Heart left ventricle (tissue), 16 donors: ENCODE results near the gene ZC3H18. TPM values are rescaled to one million over a fixed set of nuclear protein-coding genes. Genes with fewer than 3 reads are reported as not detected.
A peak's percentile ranks its signal among the peaks of the same experiment; 100 is the strongest.

Experiments used
- ATAC-seq, 4 donors: fragments of 200-7000 bp; cut with Tn5 transposase; one replicate each; pipeline ENCODE4 v1.9.1; 2020 to 2022; ENCODE audit warnings: moderate library complexity in 4 of 4, mild to moderate bottlenecking in 3 of 4, moderate number of reproducible peaks in 1 of 4
- DNase-seq, 5 donors: peaks; one replicate each; pipeline ENCODE4 v3.0.0-alpha.2; 2020
- H3K27ac ChIP-seq, 12 donors: fragments of 200-600 bp; sonication (generic) in 4 of 12; one replicate each; pipeline versions ENCODE4 v1.5.0 to v1.8.0; 2016 to 2022; ENCODE audit warnings: mild to moderate bottlenecking in 2 of 12
- H3K27me3 ChIP-seq, 9 donors: fragments of 200-600 bp; sonication (generic) in 2 of 9; one replicate each; pipeline versions ENCODE4 v1.5.1 to v1.8.0; 2016 to 2022; ENCODE audit warnings: mild to moderate bottlenecking in 3 of 9
- H3K36me3 ChIP-seq, 9 donors: fragments of 200-600 bp; sonication (generic) in 2 of 9; one replicate each; pipeline versions ENCODE4 v1.5.0 to v1.8.0; 2018 to 2022; ENCODE audit warnings: mild to moderate bottlenecking in 2 of 9
- H3K4me1 ChIP-seq, 12 donors: fragments of 200-600 bp; sonication (generic) in 4 of 12; one replicate each; pipeline versions ENCODE4 v1.5.0 to v1.8.0; 2016 to 2022; ENCODE audit warnings: mild to moderate bottlenecking in 3 of 12
- H3K4me3 ChIP-seq, 12 donors: fragments of 200-600 bp; sonication (generic) in 4 of 12; one replicate each; pipeline versions ENCODE4 v1.5.0 to v1.8.0; 2017 to 2022; ENCODE audit warnings: mild to moderate bottlenecking in 9 of 12, moderate library complexity in 4 of 12
- H3K9me3 ChIP-seq, 12 donors: fragments of 200-600 bp; sonication (generic) in 4 of 12; one replicate each; pipeline versions ENCODE4 v1.5.0 to v1.8.0; 2016 to 2022; ENCODE audit warnings: mild to moderate bottlenecking in 1 of 12
- CTCF ChIP-seq, 12 donors: fragments of 200-600 bp; sonication (generic) in 4 of 12; IDR thresholded peaks; one replicate each; pipeline versions ENCODE4 v1.5.0 to v1.8.0; 2018 to 2022; ENCODE audit warnings: antibody characterized with exemption in 12 of 12, mild to moderate bottlenecking in 5 of 12
- POLR2A ChIP-seq, 2 donors: fragments of 450-650 bp; IDR thresholded peaks; one replicate each; pipeline ENCODE4 v1.6.1; 2017; ENCODE audit warnings: antibody characterized with exemption in 2 of 2, mild to moderate bottlenecking in 2 of 2, moderate library complexity in 2 of 2
- WGBS, 4 donors: extraction: QIAGEN DNeasy Blood & Tissue Kit in 2 of 4; methylation state at CpG; one replicate each; pipeline versions ENCODE4 v1.1.5 to v1.1.7; 2013 to 2018; 5-methylcytosine and 5-hydroxymethylcytosine counted together
- intact Hi-C, 10 donors: fragments of 100-400 bp; cut with DNase I; formaldehyde crosslinking; loops; one replicate each; pipeline versions ENCODE4 v1.11.1 to v1.14.2; 2022
- polyA plus RNA-seq, 2 donors: library from polyadenylated mRNA; stranded (reverse); fragments of 200-250 nt; gene quantifications; one replicate each; pipeline ENCODE4 v1.2.3, GENCODE V29; 2013
- total RNA-seq, 9 donors: library from RNA; depleted of rRNA in 2 of 9; stranded (reverse); fragments of >200 nt in 2 of 9; fragmentation: NEBNext Ultra II Directional in 3 of 9; extraction: Animal tissue kit (Norgen Biotek cat#: 25700) in 3 of 9; gene quantifications; one replicate each; pipeline versions ENCODE4 v1.1.0 to v1.2.4, GENCODE V29; 2016 to 2023
- donor health status: ischemic (EF 13 %, LVEDD 7.1; RV severe dilation, severe dysfunction).
- donor health status: healthy with polysubstance abuse.
- donor health status: DM: no; HTN: yes; CAD: no.
- donor health status: DM: no; HTN: no; CAD: no.
- donor health status: ischemic (EF 25% LVEDD 6.9; RV normal size, moderate dysfunction).
- donor health status: ischemic (EF 25% LVEDD 5.7; RV mildly dilated, moderate dysfunction).
- donor health status: healthy.
- donor health status: DM: yes; HTN: yes; CAD: no.
- donor health status: ischemic (EF 35%, LVEDD 5.7; RV mildly dilated, moderate dysfunction).
- donor health status: nonischemic (EF 11% LVEDD 7.7; RV severe dilation, severe dysfunction).
- donor health status: DM: yes; HTN: yes; CAD: no.
- donor health status: PGD.
- donor health status: ischemic (EF 29% LVEDD 5.4; RV normal size, mild dysfunction).
- donor health status: nonischemic (EF 23%, LVEDD 6.1; RV moderate dilation, normal function).

Gene ZC3H18
- total and polyA plus RNA-seq, 11 donors, result 8.4 to 28.4 (median 21.9) TPM

DNA sequence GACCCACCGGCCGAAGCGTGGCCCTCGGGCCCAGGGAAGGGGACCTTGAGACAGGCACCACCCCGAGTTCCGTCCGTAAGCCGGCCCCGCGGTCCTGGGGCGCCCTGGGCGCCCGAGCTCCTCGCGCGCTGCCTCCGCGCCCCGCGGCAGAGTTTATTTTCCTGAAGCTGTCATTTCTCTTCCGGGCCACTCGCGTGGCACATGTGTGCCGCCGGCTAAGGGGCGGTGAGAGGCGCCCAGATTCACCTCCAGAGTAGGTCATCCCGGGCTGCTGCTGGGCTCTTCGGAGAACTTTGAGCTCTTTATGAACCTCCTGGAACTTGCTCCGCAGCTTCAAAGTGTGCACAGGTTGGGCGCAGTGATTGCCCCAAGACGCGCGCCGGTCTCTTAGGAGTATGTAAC is 489 bp downstream of the ZC3H18 start:
- intact Hi-C loops, result loop anchor here in 5 of 10 donors (1.0 to 10.0 kb wide), 5 partner anchors 118 to 806 kb away; partner anchors contain the start of genes CTU2 (in 4 of the 5), RNF166 (in 4 of the 5) and KLHDC4 (in 2 of the 5)
- peaks cover 0 to 31% (median 7%) of the 10 kb centered on the region in 9 donors for H3K36me3 ChIP-seq
- no peaks in the 10 kb centered on the region for H3K27me3 ChIP-seq
- no peaks in the 10 kb centered on the region for H3K9me3 ChIP-seq
- TF ChIP-seq CTCF (IDR thresholded peaks at IDR 0.05), result no peak
- no peak for TF ChIP-seq POLR2A (IDR thresholded peaks at IDR 0.05)
- ATAC-seq, result no peak
- H3K4me3 ChIP-seq, result peak overlapping the region; percentile 54 to 98 (median 92)
- peaks cover 3 to 27% (median 22%) of the 10 kb centered on the region in 12 donors for H3K4me1 ChIP-seq
- DNase-seq, result peak in 1 of 5 donors; percentile 64
- peak overlapping the region in 11 of 12 donors; percentile 71 to 88 (median 82) for H3K27ac ChIP-seq
- 0 to 1% (median 0%) methylated on average over 11 to 35 of the region's 35 CpGs for WGBS, 4 donors

DNA sequence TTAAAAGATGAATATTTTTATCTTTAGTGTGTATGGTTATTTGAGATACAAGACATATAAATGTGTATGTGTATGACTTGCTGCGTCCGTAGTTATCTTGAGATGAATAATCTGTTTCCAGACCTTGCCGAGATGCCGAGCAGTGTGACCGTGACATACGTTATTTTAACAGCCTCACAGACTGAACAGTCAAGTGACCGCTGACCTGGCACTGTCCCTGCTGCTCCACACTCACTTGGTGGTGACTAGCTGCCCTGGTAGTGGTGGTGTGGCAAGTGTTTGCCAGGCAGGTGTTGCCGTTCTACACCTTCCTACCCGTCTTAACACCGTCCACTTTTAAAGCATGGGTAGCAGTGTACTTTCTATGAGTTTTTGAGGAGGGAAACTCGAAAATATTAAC is 5.0 kb downstream of the ZC3H18 start:
- Histone ChIP-seq H3K27me3 (no peaks in the 10 kb centered on the region), H3K4me1 (peaks cover 3 to 20% (median 16%) of the 10 kb centered on the region in 12 donors), H3K36me3 (peaks cover 0 to 74% (median 49%) of the 10 kb centered on the region in 9 donors), H3K27ac (no peak overlapping the region), H3K9me3 (no peaks in the 10 kb centered on the region), H3K4me3 (no peak overlapping the region)
- TF ChIP-seq POLR2A (IDR thresholded peaks at IDR 0.05) (no peak), CTCF (IDR thresholded peaks at IDR 0.05) (no peak)
- intact Hi-C loops, result loop anchor here in 2 of 10 donors (10.0 kb wide), 1 partner anchor 810 kb away; the partner anchor contains the start of gene KLHDC4 (in 2 of the 2)
- DNase-seq (peak in 1 of 5 donors; percentile 10), ATAC-seq (no peak)
- WGBS, 4 donors, result 88 to 91% (median 90%) methylated on average over 11 of the region's 11 CpGs

- no peaks in the 10 kb centered on the region for H3K27me3 ChIP-seq
- no peaks in the 10 kb centered on the region for H3K9me3 ChIP-seq
- 92 to 97% (median 95%) methylated on average over 12 to 13 of the region's 13 CpGs for WGBS, 4 donors
- TF ChIP-seq CTCF (IDR thresholded peaks at IDR 0.05) (no peak), POLR2A (IDR thresholded peaks at IDR 0.05) (no peak)
- DNase-seq (no peak), ATAC-seq (no peak)
- H3K4me3 ChIP-seq, result no peak overlapping the region
- H3K4me1 ChIP-seq, result peaks cover 2 to 14% (median 9%) of the 10 kb centered on the region in 12 donors
- no peak overlapping the region for H3K27ac ChIP-seq
- intact Hi-C loops, result loop anchor here in 2 of 10 donors (10.0 kb wide), 1 partner anchor 812 kb away; the partner anchor contains the start of gene KLHDC4 (in 2 of the 2)
- peaks cover 0 to 85% (median 58%) of the 10 kb centered on the region in 9 donors for H3K36me3 ChIP-seq
Observed at GRCh38 chr16:88576307-88576706, 6.1 kb downstream of the ZC3H18 start.

- no peak for TF ChIP-seq CTCF (IDR thresholded peaks at IDR 0.05)
- no peak for TF ChIP-seq POLR2A (IDR thresholded peaks at IDR 0.05)
- DNase-seq (no peak), ATAC-seq (no peak)
- Histone ChIP-seq H3K27me3 (no peaks in the 10 kb centered on the region), H3K9me3 (no peaks in the 10 kb centered on the region), H3K27ac (no peak overlapping the region), H3K4me1 (peaks cover 0 to 5% (median under 1%) of the 10 kb centered on the region in 12 donors), H3K4me3 (no peak overlapping the region), H3K36me3 (peaks cover 0 to 90% (median 62%) of the 10 kb centered on the region in 9 donors)
- intact Hi-C loops, result loop anchor here in 2 of 10 donors (10.0 kb wide), 1 partner anchor 812 kb away; the partner anchor contains the start of gene KLHDC4 (in 2 of the 2)
- 90 to 95% (median 93%) methylated on average over 20 of the region's 20 CpGs for WGBS, 4 donors
Observed at GRCh38 chr16:88577166-88577565, 7.0 kb downstream of the ZC3H18 start.
